ENCODE results near the gene CIB2. TPM values are rescaled to one million over a fixed set of nuclear protein-coding genes. Genes with fewer than 3 reads are reported as not detected.

The CIB2 gene
- 6.4 TPM for polyA plus RNA-seq (2013)

GRCh38 chr15:78131295-78132061, at the start of gene CIB2:
Gene CIB2, minus strand, starts transcription at chr15:78131445. Its CDS starts 230 bp downstream, at chr15:78131215.
- POLR2A ChIA-PET, result interaction anchor here (1.3 kb wide), 1 partner anchor 43 kb away, joined by 3 read pairs; no protein-coding TSS in a partner anchor
- Histone ChIP-seq H3K27me3 (replicated peaks in 2 of 5; ENCODE audit: control insufficient read depth in 4 of 5, insufficient read depth in 5 of 5, low read length in 4 of 5) (peaks cover 0 to 1% (median 0%) of the 10 kb centered on the region in 5 experiments), H3K4me1 (ENCODE audit: control extremely low read depth in 1 of 4, control insufficient read depth in 4 of 4, insufficient read depth in 4 of 4, low read length in 3 of 4) (peaks cover 4 to 24% (median 18%) of the 10 kb centered on the region in 4 experiments), H3K27ac (ENCODE audit: insufficient read depth in 1 of 2, low read depth in 1 of 2, low read length in 2 of 2, poor library complexity in 1 of 2, severe bottlenecking in 2 of 2) (peak within 1 kb of the TSS in 1 of 2 experiments; percentile 70), H3K9me3 (ENCODE audit: control extremely low read depth in 1 of 5, control insufficient read depth in 4 of 5, insufficient read depth in 2 of 5, low read depth in 1 of 5, low read length in 4 of 5) (no peaks in the 10 kb centered on the region), H3K4me3 (ENCODE audit: control insufficient read depth in 1 of 7, extremely low read depth in 1 of 7, insufficient read depth in 4 of 7, low read depth in 2 of 7, low read length in 6 of 7) (peak within 1 kb of the TSS; percentile 48 to 85 (median 76)), H3K36me3 (ENCODE audit: control insufficient read depth in 4 of 4, insufficient read depth in 4 of 4, low read length in 3 of 4) (no peaks in the 10 kb centered on the region)
- CTCF ChIA-PET, result interaction anchor here (0.7 to 3.9 kb wide), 18 partner anchors 8 to 111 kb away, joined by 3 to 23 read pairs (median 3); no protein-coding TSS in a partner anchor
- DNase-seq, result peak; percentile 78 to 84 (median 81)
- under 1% methylated on average over 66 of the region's 79 CpGs for WGBS (ENCODE audit: insufficient coverage)

DNA sequence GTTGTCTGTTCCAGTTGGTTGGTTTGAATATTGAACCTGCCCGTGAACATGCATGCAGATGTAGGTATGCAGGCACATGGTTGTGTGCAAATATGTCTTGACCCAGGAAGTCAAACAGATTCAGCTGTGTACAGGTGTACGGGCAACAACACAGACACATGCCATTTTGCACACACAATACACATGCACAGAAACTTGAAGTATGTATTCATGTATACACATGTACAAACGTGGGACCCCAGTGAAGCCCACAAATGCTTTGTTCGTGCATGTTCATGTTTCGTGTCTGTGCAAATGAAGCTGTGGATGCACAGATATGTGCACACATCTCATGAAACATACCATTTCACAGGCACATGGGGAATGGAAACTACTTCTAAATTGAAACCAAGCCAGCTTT, 48.7 kb upstream of the CIB2 start:
- H3K4me3 ChIP-seq (ENCODE audit: control insufficient read depth in 1 of 7, extremely low read depth in 1 of 7, insufficient read depth in 4 of 7, low read depth in 2 of 7, low read length in 6 of 7), result no peak overlapping the region
- peaks cover 3 to 11% (median 9%) of the 10 kb centered on the region in 4 experiments for H3K4me1 ChIP-seq (ENCODE audit: control extremely low read depth in 1 of 4, control insufficient read depth in 4 of 4, insufficient read depth in 4 of 4, low read length in 3 of 4)
- POLR2A ChIA-PET, result no interaction called here
- no peak for DNase-seq
- no peak overlapping the region for H3K27ac ChIP-seq (ENCODE audit: insufficient read depth in 1 of 2, low read depth in 1 of 2, low read length in 2 of 2, poor library complexity in 1 of 2, severe bottlenecking in 2 of 2)
- WGBS (ENCODE audit: insufficient coverage), result 92% methylated on average over 4 of the region's 5 CpGs
- H3K9me3 ChIP-seq (ENCODE audit: control extremely low read depth in 1 of 5, control insufficient read depth in 4 of 5, insufficient read depth in 2 of 5, low read depth in 1 of 5, low read length in 4 of 5), result no peaks in the 10 kb centered on the region
- CTCF ChIA-PET, result interaction anchor here (0.8 to 7.5 kb wide), 4 partner anchors 14 to 184 kb away, joined by 3 to 66 read pairs (median 6); no protein-coding TSS in a partner anchor
- H3K36me3 ChIP-seq (ENCODE audit: control insufficient read depth in 4 of 4, insufficient read depth in 4 of 4, low read length in 3 of 4), result no peaks in the 10 kb centered on the region
- H3K27me3 ChIP-seq (replicated peaks in 2 of 5; ENCODE audit: control insufficient read depth in 4 of 5, insufficient read depth in 5 of 5, low read length in 4 of 5), result no peaks in the 10 kb centered on the region

DNA sequence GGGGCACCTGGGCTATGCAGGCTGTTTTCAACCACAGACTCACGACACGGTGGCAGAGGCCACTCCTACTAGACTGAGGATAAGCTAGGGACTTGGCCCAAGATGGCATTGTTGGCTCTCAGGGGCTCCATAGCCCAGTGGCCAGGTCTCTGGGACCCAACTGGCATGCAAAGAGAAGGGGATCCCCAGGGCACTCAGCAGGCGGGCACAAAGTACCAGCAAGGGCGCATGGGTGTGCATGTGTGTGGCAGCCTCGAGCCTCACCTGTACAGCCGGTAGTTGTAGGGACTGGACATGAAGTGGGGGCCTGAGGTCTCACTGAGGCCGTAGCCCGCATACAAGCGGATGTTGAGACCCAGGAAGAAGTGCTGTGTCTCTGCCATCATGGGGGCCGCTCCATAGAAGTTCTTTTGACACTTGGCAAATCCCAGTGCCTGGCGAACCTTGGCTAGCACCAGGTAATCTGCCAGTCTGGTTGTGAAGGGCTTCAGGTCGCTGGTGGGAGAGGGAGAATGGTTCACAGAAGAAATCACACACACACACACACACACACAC, 48.1 kb upstream of the CIB2 start:
- WGBS (ENCODE audit: insufficient coverage), result 93% methylated on average over 10 of the region's 12 CpGs
- ChIA-PET POLR2A (no interaction called here), CTCF (interaction anchor here (1.5 to 7.5 kb wide), 5 partner anchors 14 to 62 kb away, joined by 4 to 66 read pairs (median 8); no protein-coding TSS in a partner anchor)
- H3K4me1 ChIP-seq (ENCODE audit: control extremely low read depth in 1 of 4, control insufficient read depth in 4 of 4, insufficient read depth in 4 of 4, low read length in 3 of 4), result peaks cover 7 to 17% (median 15%) of the 10 kb centered on the region in 4 experiments
- no peak for DNase-seq
- H3K27ac ChIP-seq (ENCODE audit: insufficient read depth in 1 of 2, low read depth in 1 of 2, low read length in 2 of 2, poor library complexity in 1 of 2, severe bottlenecking in 2 of 2), result no peak overlapping the region
- no peaks in the 10 kb centered on the region for H3K27me3 ChIP-seq (replicated peaks in 2 of 5; ENCODE audit: control insufficient read depth in 4 of 5, insufficient read depth in 5 of 5, low read length in 4 of 5)
- H3K4me3 ChIP-seq (ENCODE audit: control insufficient read depth in 1 of 7, extremely low read depth in 1 of 7, insufficient read depth in 4 of 7, low read depth in 2 of 7, low read length in 6 of 7), result no peak overlapping the region
- H3K36me3 ChIP-seq (ENCODE audit: control insufficient read depth in 4 of 4, insufficient read depth in 4 of 4, low read length in 3 of 4), result no peaks in the 10 kb centered on the region
- no peaks in the 10 kb centered on the region for H3K9me3 ChIP-seq (ENCODE audit: control extremely low read depth in 1 of 5, control insufficient read depth in 4 of 5, insufficient read depth in 2 of 5, low read depth in 1 of 5, low read length in 4 of 5)

- Histone ChIP-seq H3K27me3 (replicated peaks in 2 of 5; ENCODE audit: control insufficient read depth in 4 of 5, insufficient read depth in 5 of 5, low read length in 4 of 5) (no peaks in the 10 kb centered on the region), H3K4me3 (ENCODE audit: control insufficient read depth in 1 of 7, extremely low read depth in 1 of 7, insufficient read depth in 4 of 7, low read depth in 2 of 7, low read length in 6 of 7) (no peak overlapping the region), H3K4me1 (ENCODE audit: control extremely low read depth in 1 of 4, control insufficient read depth in 4 of 4, insufficient read depth in 4 of 4, low read length in 3 of 4) (peaks cover 11 to 28% (median 26%) of the 10 kb centered on the region in 4 experiments), H3K27ac (ENCODE audit: insufficient read depth in 1 of 2, low read depth in 1 of 2, low read length in 2 of 2, poor library complexity in 1 of 2, severe bottlenecking in 2 of 2) (no peak overlapping the region), H3K9me3 (ENCODE audit: control extremely low read depth in 1 of 5, control insufficient read depth in 4 of 5, insufficient read depth in 2 of 5, low read depth in 1 of 5, low read length in 4 of 5) (no peaks in the 10 kb centered on the region), H3K36me3 (ENCODE audit: control insufficient read depth in 4 of 4, insufficient read depth in 4 of 4, low read length in 3 of 4) (no peaks in the 10 kb centered on the region)
- ChIA-PET CTCF (interaction anchor here (0.7 to 7.5 kb wide), 12 partner anchors 7 to 88 kb away, joined by 3 to 66 read pairs (median 4); no protein-coding TSS in a partner anchor), POLR2A (no interaction called here)
- WGBS (ENCODE audit: insufficient coverage), result 99% methylated on average over 4 of the region's 6 CpGs
- no peak for DNase-seq
Observed at GRCh38 chr15:78178064-78178463, 46.8 kb upstream of the CIB2 start.

GRCh38 chr15:78177447-78177873, 46.2 kb upstream of the CIB2 start:
- no peaks in the 10 kb centered on the region for H3K27me3 ChIP-seq (replicated peaks in 2 of 5; ENCODE audit: control insufficient read depth in 4 of 5, insufficient read depth in 5 of 5, low read length in 4 of 5)
- H3K4me3 ChIP-seq (ENCODE audit: control insufficient read depth in 1 of 7, extremely low read depth in 1 of 7, insufficient read depth in 4 of 7, low read depth in 2 of 7, low read length in 6 of 7), result no peak overlapping the region
- 5% methylated on average over 4 of the region's 12 CpGs for WGBS (ENCODE audit: insufficient coverage)
- H3K27ac ChIP-seq (ENCODE audit: insufficient read depth in 1 of 2, low read depth in 1 of 2, low read length in 2 of 2, poor library complexity in 1 of 2, severe bottlenecking in 2 of 2), result no peak overlapping the region
- H3K4me1 ChIP-seq (ENCODE audit: control extremely low read depth in 1 of 4, control insufficient read depth in 4 of 4, insufficient read depth in 4 of 4, low read length in 3 of 4), result peaks cover 11 to 33% (median 28%) of the 10 kb centered on the region in 4 experiments
- no peaks in the 10 kb centered on the region for H3K9me3 ChIP-seq (ENCODE audit: control extremely low read depth in 1 of 5, control insufficient read depth in 4 of 5, insufficient read depth in 2 of 5, low read depth in 1 of 5, low read length in 4 of 5)
- DNase-seq, result peak in 2 of 3 donors; percentile 41 to 50
- ChIA-PET POLR2A (no interaction called here), CTCF (interaction anchor here (0.9 to 7.5 kb wide), 13 partner anchors 8 to 88 kb away, joined by 3 to 66 read pairs (median 4); no protein-coding TSS in a partner anchor)
- peaks cover 0 to 4% (median 0%) of the 10 kb centered on the region in 4 experiments for H3K36me3 ChIP-seq (ENCODE audit: control insufficient read depth in 4 of 4, insufficient read depth in 4 of 4, low read length in 3 of 4)

DNA sequence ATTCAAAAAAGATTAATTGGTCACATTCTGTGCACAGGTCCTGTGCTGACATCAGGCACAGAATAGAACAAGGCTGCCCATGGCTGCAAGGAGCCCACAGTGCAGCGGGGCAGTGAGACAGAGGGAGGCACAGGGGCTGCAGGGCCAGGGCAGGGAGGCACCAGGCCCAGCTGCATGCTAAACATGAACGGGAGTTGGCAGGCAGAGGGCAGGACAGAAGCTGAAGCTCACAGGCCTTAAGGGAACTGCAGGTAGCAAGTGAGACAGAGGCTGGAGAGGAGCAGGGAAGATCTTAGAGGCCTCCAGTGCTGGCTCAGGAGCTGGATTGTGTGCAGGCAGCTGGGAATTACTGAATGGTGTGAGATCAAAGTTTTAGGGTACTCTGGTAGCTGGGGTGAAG, 44.1 kb upstream of the CIB2 start:
- POLR2A ChIA-PET, result no interaction called here
- 59% methylated on average over 2 of the region's 2 CpGs for WGBS (ENCODE audit: insufficient coverage)
- CTCF ChIA-PET, result interaction anchor here (0.6 to 7.5 kb wide), 8 partner anchors 10 to 67 kb away, joined by 3 to 66 read pairs (median 4); no protein-coding TSS in a partner anchor

More for the DNA sequence above, 44.1 kb upstream of the CIB2 start:
- no peak overlapping the region for H3K4me3 ChIP-seq (ENCODE audit: control insufficient read depth in 1 of 7, extremely low read depth in 1 of 7, insufficient read depth in 4 of 7, low read depth in 2 of 7, low read length in 6 of 7)
- peaks cover 11 to 48% (median 38%) of the 10 kb centered on the region in 4 experiments for H3K4me1 ChIP-seq (ENCODE audit: control extremely low read depth in 1 of 4, control insufficient read depth in 4 of 4, insufficient read depth in 4 of 4, low read length in 3 of 4)
- H3K27ac ChIP-seq (ENCODE audit: insufficient read depth in 1 of 2, low read depth in 1 of 2, low read length in 2 of 2, poor library complexity in 1 of 2, severe bottlenecking in 2 of 2), result no peak overlapping the region
- no peaks in the 10 kb centered on the region for H3K9me3 ChIP-seq (ENCODE audit: control extremely low read depth in 1 of 5, control insufficient read depth in 4 of 5, insufficient read depth in 2 of 5, low read depth in 1 of 5, low read length in 4 of 5)
- DNase-seq, result peak in 1 of 3 donors; percentile 24
- H3K27me3 ChIP-seq (replicated peaks in 2 of 5; ENCODE audit: control insufficient read depth in 4 of 5, insufficient read depth in 5 of 5, low read length in 4 of 5), result no peaks in the 10 kb centered on the region
- H3K36me3 ChIP-seq (ENCODE audit: control insufficient read depth in 4 of 4, insufficient read depth in 4 of 4, low read length in 3 of 4), result peaks cover 0 to 22% (median 10%) of the 10 kb centered on the region in 4 experiments
